Osteocyte (in vitro differentiated cells): ENCODE data around the gene DLX4. TPM values are rescaled to one million over a fixed set of nuclear protein-coding genes. Genes with fewer than 3 reads are reported as not detected.

Experiments
- DNase-seq: peaks from one replicate; pipeline ENCODE4 v3.0.0; 2021; ENCODE audit warnings: mixed read lengths; ENCODE audit not compliant: unreplicated experiment; ENCODE audit errors: extremely low spot score
- H3K27ac Mint-ChIP-seq: one replicate; pipeline ENCODE4 v1.8.0; 2021; ENCODE audit warnings: mild to moderate bottlenecking, mixed read lengths; ENCODE audit not compliant: unreplicated experiment
- H3K27me3 Mint-ChIP-seq: one replicate; pipeline ENCODE4 v1.8.0; 2021; ENCODE audit warnings: mixed read lengths; ENCODE audit not compliant: unreplicated experiment
- H3K36me3 Mint-ChIP-seq: one replicate; pipeline ENCODE4 v1.8.0; 2021; ENCODE audit warnings: mixed read lengths; ENCODE audit not compliant: unreplicated experiment
- H3K4me1 Mint-ChIP-seq: one replicate; pipeline ENCODE4 v1.8.0; 2021; ENCODE audit warnings: mixed read lengths; ENCODE audit not compliant: unreplicated experiment
- H3K4me3 Mint-ChIP-seq: one replicate; pipeline ENCODE4 v1.8.0; 2021; ENCODE audit warnings: mild to moderate bottlenecking, moderate library complexity, mixed read lengths; ENCODE audit not compliant: unreplicated experiment
- H3K9me3 Mint-ChIP-seq: one replicate; pipeline ENCODE4 v1.8.0; 2021; ENCODE audit warnings: mixed read lengths; ENCODE audit not compliant: unreplicated experiment
- CTCF ChIP-seq: fragments of 200-600 bp; sonication (generic); IDR thresholded peaks from 2 replicates; pipeline ENCODE4 v1.5.0; 2021; ENCODE audit warnings: antibody characterized with exemption, mild to moderate bottlenecking, moderate library complexity
- total RNA-seq: library from RNA; stranded (reverse); gene quantifications from 2 replicates; pipeline ENCODE4 v1.2.1, GENCODE V29; 2021

The DLX4 gene
- total RNA-seq, 1 donor from 2014 or later, result not detected

- H3K27me3 Mint-ChIP-seq, result peaks cover 85% of the 10 kb centered on the region
- no peak for TF ChIP-seq CTCF
- no peaks in the 10 kb centered on the region for H3K4me1 Mint-ChIP-seq
- no peak overlapping the region for H3K27ac Mint-ChIP-seq
- no peak for DNase-seq
- H3K9me3 Mint-ChIP-seq, result no peaks in the 10 kb centered on the region
- H3K4me3 Mint-ChIP-seq, result no peak overlapping the region
- H3K36me3 Mint-ChIP-seq, result no peaks in the 10 kb centered on the region
These were observed 8.7 kb downstream of the DLX4 start for GRCh38 chr17:49977463-49978389.

GRCh38 chr17:49978501-49978900 is 9.5 kb downstream of the DLX4 start:
- Mint-ChIP-seq H3K27ac (no peak overlapping the region), H3K36me3 (no peaks in the 10 kb centered on the region), H3K27me3 (peaks cover 83% of the 10 kb centered on the region), H3K4me3 (no peak overlapping the region), H3K4me1 (no peaks in the 10 kb centered on the region), H3K9me3 (no peaks in the 10 kb centered on the region)
- DNase-seq, result no peak
- no peak for TF ChIP-seq CTCF

DNA sequence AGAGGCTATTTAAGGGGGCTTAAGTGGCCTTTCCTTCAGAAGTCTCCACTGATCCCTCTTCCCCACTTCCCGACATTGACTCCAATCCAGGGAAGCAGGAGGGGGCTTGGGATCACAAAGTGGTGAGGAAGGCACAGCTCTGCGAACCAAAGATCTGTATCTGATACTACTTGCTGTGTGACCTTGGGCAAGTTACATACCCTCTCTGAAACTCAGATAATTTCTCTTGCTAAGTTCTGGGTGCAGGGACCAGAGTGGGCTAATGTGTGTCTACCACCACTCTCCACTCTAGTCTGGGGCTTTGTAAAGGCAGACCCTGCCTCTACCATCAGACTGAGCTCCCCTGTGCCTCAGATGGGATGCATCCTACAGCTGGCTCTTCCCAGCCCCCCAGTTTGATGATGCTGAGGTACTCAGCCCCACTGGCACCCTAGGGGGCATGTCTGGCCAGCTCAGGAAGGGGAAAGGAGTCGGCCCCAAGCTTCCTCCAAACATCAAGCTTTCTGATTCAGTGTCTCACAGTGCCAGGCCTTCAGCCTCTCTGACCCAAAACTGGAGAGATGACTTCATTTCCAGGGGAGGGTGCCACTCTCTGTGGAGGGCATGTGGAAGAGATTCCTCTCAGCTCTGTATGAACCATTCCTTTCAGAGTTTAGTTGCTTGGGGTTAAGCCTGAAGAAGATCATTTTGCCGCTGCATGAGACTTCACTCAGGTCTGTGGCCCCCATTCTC is 10.9 kb downstream of the DLX4 start:
- no peaks in the 10 kb centered on the region for H3K9me3 Mint-ChIP-seq
- H3K4me1 Mint-ChIP-seq, result no peaks in the 10 kb centered on the region
- H3K27ac Mint-ChIP-seq, result no peak overlapping the region

DNA sequence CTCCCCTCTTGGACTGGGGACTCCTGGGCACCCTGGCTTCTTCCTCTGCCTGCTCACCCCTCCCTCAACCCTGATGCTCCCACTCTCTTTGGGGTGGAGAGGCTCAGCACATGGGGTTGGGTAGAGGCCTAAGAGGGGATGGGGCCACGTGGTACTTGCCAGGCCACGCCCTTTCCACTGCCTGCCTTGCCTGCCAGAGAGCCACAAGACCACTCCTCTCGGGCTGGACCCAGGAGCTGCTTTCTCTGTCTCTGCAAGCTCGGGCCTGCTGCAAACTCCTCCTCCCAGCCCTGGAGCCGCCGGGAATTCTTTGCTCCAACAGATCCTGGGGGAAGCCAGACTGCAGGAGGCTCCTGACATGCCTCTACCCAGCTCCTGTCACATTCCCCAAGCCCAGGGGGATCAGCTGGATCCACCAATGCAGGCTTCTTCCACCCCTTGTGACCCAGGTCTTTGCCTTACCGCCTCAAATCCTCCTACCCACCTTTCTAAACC is 11.8 kb downstream of the DLX4 start:
- no peak for TF ChIP-seq CTCF
- Mint-ChIP-seq H3K36me3 (no peaks in the 10 kb centered on the region), H3K27me3 (peaks cover 75% of the 10 kb centered on the region), H3K9me3 (no peaks in the 10 kb centered on the region), H3K4me1 (no peaks in the 10 kb centered on the region), H3K27ac (no peak overlapping the region), H3K4me3 (no peak overlapping the region)
- DNase-seq, result no peak

More for the DNA sequence above, 10.9 kb downstream of the DLX4 start:
- H3K36me3 Mint-ChIP-seq, result no peaks in the 10 kb centered on the region
- no peak for TF ChIP-seq CTCF
- peaks cover 81% of the 10 kb centered on the region for H3K27me3 Mint-ChIP-seq
- no peak overlapping the region for H3K4me3 Mint-ChIP-seq
- no peak for DNase-seq

DNA sequence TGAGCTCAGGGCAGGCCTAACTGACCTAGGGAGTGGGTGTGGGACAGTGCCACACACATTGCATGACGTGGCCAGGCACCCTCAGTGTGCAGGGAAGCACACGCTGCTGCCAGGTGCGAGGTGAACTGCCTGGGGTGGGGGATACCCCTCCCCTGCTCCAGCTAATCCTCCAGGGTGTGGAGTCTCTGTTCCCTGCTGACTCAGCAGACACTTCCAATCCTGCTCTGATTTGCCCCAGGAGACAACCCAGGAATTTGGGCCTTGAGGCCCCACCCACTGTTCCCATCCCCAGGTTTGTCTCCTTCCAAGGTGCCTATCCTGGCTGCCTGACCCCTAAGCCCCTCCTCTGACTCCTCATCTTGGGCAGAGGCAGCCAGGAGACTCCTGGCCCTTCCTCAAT is 15.3 kb downstream of the DLX4 start:
- no peak overlapping the region for H3K4me3 Mint-ChIP-seq
- no peaks in the 10 kb centered on the region for H3K9me3 Mint-ChIP-seq
- H3K27ac Mint-ChIP-seq, result no peak overlapping the region
- H3K27me3 Mint-ChIP-seq, result peaks cover 70% of the 10 kb centered on the region
- peaks cover 2% of the 10 kb centered on the region for H3K4me1 Mint-ChIP-seq
- no peaks in the 10 kb centered on the region for H3K36me3 Mint-ChIP-seq
- no peak for DNase-seq
- no peak for TF ChIP-seq CTCF
